ENCODE measurements around the gene KIF2A. TPM values are rescaled to one million over a fixed set of nuclear protein-coding genes. Genes with fewer than 3 reads are reported as not detected.

The KIF2A gene
- total and polyA plus RNA-seq, 2 of the 4 experiments (the other 2 are of a cell fraction) = 23.6 to 37.3 TPM

DNA sequence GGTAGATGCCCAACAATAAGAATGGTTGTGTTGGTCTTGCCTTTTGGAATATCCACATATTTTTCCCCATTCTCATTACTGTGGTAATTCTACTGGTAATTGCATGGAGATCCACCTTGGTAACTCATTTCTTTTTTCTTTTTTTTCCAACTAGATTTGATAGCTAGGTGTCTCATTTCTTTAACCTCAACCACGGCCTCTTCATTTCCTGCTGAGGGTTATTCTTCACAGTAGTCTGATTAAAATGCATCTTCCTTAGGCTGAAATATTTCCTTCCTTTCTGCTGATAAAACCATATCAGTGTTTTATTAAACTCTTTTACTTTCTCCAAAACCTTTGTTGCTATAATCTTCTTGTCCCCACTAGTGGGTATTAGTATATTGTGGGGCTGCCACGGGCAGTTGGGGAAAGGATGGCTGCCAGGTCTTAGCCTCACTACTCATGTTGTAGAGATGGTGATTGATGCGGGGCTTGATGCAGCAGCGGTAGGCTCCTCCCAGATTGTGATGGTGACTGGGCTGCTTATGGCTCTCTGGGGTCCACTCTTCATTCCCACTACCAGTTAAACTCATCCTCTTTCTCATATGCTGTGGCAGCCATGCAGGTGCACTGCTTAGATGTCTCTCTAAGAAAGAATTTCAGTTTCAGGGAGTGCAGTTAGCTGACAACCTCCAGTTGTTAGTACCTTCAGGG lies 35.9 kb downstream of the KIF2A start:
- Histone ChIP-seq H3K14ac (replicated peaks; ENCODE audit: low read depth, low read length) (no peak overlapping the region), H3K4me2 (ENCODE audit: low read depth, low read length) (no peak overlapping the region), H2BK120ac (ENCODE audit: low read depth, low read length) (no peak overlapping the region), H4K20me1 (ENCODE audit: insufficient read depth, low read length) (peaks cover 20% of the 10 kb centered on the region), H2BK20ac (ENCODE audit: low read depth, low read length) (no peak overlapping the region), H3K23ac (ENCODE audit: low read depth, low read length) (no peak overlapping the region), H2AK5ac (ENCODE audit: low read depth, low read length) (no peak overlapping the region), H2BK15ac (ENCODE audit: low read depth, low read length) (no peak overlapping the region), H4K8ac (ENCODE audit: low read depth in 2 of 2, low read length in 2 of 2) (no peak overlapping the region), H3K4me3 (ENCODE audit: insufficient read depth, low read depth, low read length) (no peak overlapping the region), H3K18ac (ENCODE audit: low read depth, low read length) (no peak overlapping the region), H3K9ac (ENCODE audit: low read depth, low read length) (no peak overlapping the region), H3K79me1 (ENCODE audit: low read depth in 1 of 2, low read length in 2 of 2) (peaks cover 27 to 43% of the 10 kb centered on the region in 2 experiments), H3K9me1 (ENCODE audit: insufficient read depth, low read length) (peaks cover 9% of the 10 kb centered on the region), H3K27ac (ENCODE audit: insufficient read depth, low read length) (no peak overlapping the region), H3K4me1 (ENCODE audit: control insufficient read depth, insufficient read depth, low read length) (no peaks in the 10 kb centered on the region), H2AK9ac (replicated peaks; ENCODE audit: low read depth, low read length, poor library complexity) (no peak overlapping the region), H3K9me3 (ENCODE audit: control insufficient read depth, insufficient read depth, low read length) (no peaks in the 10 kb centered on the region), H3K56ac (ENCODE audit: extremely low read depth, insufficient read depth, low read length) (no peak overlapping the region), H4K5ac (ENCODE audit: low read depth, low read length) (no peak overlapping the region), H2AFZ (replicated peaks; ENCODE audit: low read length, poor library complexity) (no peak overlapping the region), H2BK5ac (ENCODE audit: low read depth, low read length, poor library complexity, severe bottlenecking) (no peak overlapping the region), H3K36me3 (ENCODE audit: control insufficient read depth, insufficient read depth, low read length) (no peaks in the 10 kb centered on the region; the same call in 1 of the 2 replicates), H3K27me3 (ENCODE audit: control insufficient read depth, insufficient read depth, low read length) (no peaks in the 10 kb centered on the region), H4K91ac (ENCODE audit: insufficient read depth, low read depth, low read length) (no peak overlapping the region), H3K4ac (ENCODE audit: low read depth, low read length) (no peak overlapping the region)
- intact Hi-C loops (cut with micrococcal nuclease) (no loop called here), in situ Hi-C loops (cut with MboI; ENCODE audit: low sequenced_read_pairs) (no loop called here), dilution Hi-C loops (cut with HindIII; ENCODE audit: low sequenced_read_pairs, unreplicated experiment) (no loop called here)
- TF ChIP-seq RFX5 (IDR thresholded peaks at IDR 0.05; ENCODE audit: low read depth, low read length) (no peak), FOS (IDR thresholded peaks at IDR 0.05; ENCODE audit: low read depth, low read length) (no peak), POLR2A (IDR thresholded peaks at IDR 0.05; ENCODE audit: low read depth, low read length) (no peak), MXI1 (IDR thresholded peaks at IDR 0.05; ENCODE audit: borderline replicate concordance, low read depth, low read length) (no peak), MAZ (IDR thresholded peaks at IDR 0.05; ENCODE audit: borderline replicate concordance, low read depth, low read length) (no peak), CEBPB (IDR thresholded peaks at IDR 0.05; ENCODE audit: low read depth, low read length) (no peak), BHLHE40 (IDR thresholded peaks at IDR 0.05; ENCODE audit: low read depth, low read length) (no peak), NFE2L2 (IDR thresholded peaks at IDR 0.05; ENCODE audit: low read depth, low read length) (no peak), RAD21 (IDR thresholded peaks at IDR 0.05; ENCODE audit: low read length) (no peak), RCOR1 (IDR thresholded peaks at IDR 0.05; ENCODE audit: insufficient replicate concordance, low read length) (no peak), CHD1 (IDR thresholded peaks at IDR 0.05; ENCODE audit: low read depth, low read length) (no peak), MAFK (IDR thresholded peaks at IDR 0.05; ENCODE audit: low read depth, low read length) (no peak), SMC3 (IDR thresholded peaks at IDR 0.05; ENCODE audit: low read depth, low read length) (no peak)
- TF ChIP-seq, protein P1, sequence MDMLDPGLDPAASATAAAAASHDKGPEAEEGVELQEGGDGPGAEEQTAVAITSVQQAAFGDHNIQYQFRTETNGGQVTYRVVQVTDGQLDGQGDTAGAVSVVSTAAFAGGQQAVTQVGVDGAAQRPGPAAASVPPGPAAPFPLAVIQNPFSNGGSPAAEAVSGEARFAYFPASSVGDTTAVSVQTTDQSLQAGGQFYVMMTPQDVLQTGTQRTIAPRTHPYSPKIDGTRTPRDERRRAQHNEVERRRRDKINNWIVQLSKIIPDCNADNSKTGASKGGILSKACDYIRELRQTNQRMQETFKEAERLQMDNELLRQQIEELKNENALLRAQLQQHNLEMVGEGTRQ (IDR thresholded peaks at IDR 0.05; ENCODE audit: low read depth, low read length) = no peak
- TF ChIP-seq, protein P2, sequence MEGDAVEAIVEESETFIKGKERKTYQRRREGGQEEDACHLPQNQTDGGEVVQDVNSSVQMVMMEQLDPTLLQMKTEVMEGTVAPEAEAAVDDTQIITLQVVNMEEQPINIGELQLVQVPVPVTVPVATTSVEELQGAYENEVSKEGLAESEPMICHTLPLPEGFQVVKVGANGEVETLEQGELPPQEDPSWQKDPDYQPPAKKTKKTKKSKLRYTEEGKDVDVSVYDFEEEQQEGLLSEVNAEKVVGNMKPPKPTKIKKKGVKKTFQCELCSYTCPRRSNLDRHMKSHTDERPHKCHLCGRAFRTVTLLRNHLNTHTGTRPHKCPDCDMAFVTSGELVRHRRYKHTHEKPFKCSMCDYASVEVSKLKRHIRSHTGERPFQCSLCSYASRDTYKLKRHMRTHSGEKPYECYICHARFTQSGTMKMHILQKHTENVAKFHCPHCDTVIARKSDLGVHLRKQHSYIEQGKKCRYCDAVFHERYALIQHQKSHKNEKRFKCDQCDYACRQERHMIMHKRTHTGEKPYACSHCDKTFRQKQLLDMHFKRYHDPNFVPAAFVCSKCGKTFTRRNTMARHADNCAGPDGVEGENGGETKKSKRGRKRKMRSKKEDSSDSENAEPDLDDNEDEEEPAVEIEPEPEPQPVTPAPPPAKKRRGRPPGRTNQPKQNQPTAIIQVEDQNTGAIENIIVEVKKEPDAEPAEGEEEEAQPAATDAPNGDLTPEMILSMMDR (conservative IDR thresholded peaks at IDR 0.05; ENCODE audit: low read depth, low read length) = no peak
- TF ChIP-seq, protein P3, sequence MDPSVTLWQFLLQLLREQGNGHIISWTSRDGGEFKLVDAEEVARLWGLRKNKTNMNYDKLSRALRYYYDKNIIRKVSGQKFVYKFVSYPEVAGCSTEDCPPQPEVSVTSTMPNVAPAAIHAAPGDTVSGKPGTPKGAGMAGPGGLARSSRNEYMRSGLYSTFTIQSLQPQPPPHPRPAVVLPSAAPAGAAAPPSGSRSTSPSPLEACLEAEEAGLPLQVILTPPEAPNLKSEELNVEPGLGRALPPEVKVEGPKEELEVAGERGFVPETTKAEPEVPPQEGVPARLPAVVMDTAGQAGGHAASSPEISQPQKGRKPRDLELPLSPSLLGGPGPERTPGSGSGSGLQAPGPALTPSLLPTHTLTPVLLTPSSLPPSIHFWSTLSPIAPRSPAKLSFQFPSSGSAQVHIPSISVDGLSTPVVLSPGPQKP (IDR thresholded peaks at IDR 0.05; ENCODE audit: borderline replicate concordance, low read depth, low read length) = no peak
- POLR2A ChIA-PET (ENCODE audit: unreplicated experiment) = no interaction called here
- CTCF ChIA-PET = interaction anchor here (1.1 kb wide), 1 partner anchor 53 kb away, joined by 3 read pairs; no protein-coding TSS in a partner anchor
- BruUV-seq (replicated peaks) = no TSS peak
- WGBS, 2 experiments (ENCODE audit: extremely low coverage in 2 of 2, insufficient read length in 1 of 2) = no CpG with 5 or more reads among the region's 4 CpGs
- no peak for DNase-seq
- ATAC-seq (ENCODE audit: low read depth) = no peak

All from IMR-90 (cell line).